ENCODE data around the gene RHOBTB1. TPM values are rescaled to one million over a fixed set of nuclear protein-coding genes. Genes with fewer than 3 reads are reported as not detected.

The RHOBTB1 gene
- total and polyA plus RNA-seq, 2 experiments from 2014 or later = 4.6 to 13.2 TPM

DNA sequence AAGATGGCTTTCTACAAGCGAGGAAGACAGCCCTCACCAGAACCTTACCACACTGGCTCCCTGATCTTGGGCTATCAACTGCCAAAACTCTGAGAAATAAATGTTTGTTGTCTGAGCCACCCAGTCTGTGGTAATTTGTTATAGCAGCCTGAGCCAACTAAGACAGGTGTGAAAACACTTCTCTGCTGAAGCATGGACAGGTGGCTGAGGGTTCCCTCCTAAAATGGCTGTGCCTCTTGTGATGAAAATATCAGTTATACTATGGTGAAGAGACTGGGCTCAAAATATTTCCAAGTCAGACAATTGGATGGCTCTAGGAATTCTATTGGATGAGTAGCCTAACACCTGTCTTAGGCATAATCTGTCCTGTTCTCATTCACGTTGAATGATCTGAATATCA, 87.6 kb downstream of the RHOBTB1 start:
- H2AFZ ChIP-seq = no peak overlapping the region
- no peak overlapping the region for H3K27ac Mint-ChIP-seq
- H3K4me3 ChIP-seq = no peak overlapping the region
- no peak for DNase-seq (ENCODE audit: low spot score)
- no peaks in the 10 kb centered on the region for H3K4me1 Mint-ChIP-seq
- peaks cover 10% of the 10 kb centered on the region; the same call in 1 of the 2 replicates for H3K9me2 ChIP-seq (ENCODE audit: insufficient read depth)
- ATAC-seq = no peak
- H3K36me3 ChIP-seq (ENCODE audit: insufficient read depth) = no peaks in the 10 kb centered on the region
- no peaks in the 10 kb centered on the region for H4K20me1 ChIP-seq (replicated peaks; ENCODE audit: insufficient read depth)
- no peaks in the 10 kb centered on the region for H3F3A ChIP-seq (replicated peaks; ENCODE audit: low read depth)
- H3K9me3 Mint-ChIP-seq = no peaks in the 10 kb centered on the region
- no peak overlapping the region for H3K4me2 ChIP-seq
- no peaks in the 10 kb centered on the region for H3K36me3 Mint-ChIP-seq (ENCODE audit: low read depth)
- no peaks in the 10 kb centered on the region for H3K4me1 ChIP-seq (ENCODE audit: insufficient read depth)
- no peak overlapping the region for H3K27ac ChIP-seq (ENCODE audit: low read depth)
- no peaks in the 10 kb centered on the region for H3K79me2 ChIP-seq (replicated peaks; ENCODE audit: insufficient read depth)
- peaks cover 2% of the 10 kb centered on the region for H3K27me3 Mint-ChIP-seq (ENCODE audit: insufficient read depth, low read depth, poor library complexity)
- H3K4me3 Mint-ChIP-seq = no peak overlapping the region
- TF ChIP-seq, protein P1, sequence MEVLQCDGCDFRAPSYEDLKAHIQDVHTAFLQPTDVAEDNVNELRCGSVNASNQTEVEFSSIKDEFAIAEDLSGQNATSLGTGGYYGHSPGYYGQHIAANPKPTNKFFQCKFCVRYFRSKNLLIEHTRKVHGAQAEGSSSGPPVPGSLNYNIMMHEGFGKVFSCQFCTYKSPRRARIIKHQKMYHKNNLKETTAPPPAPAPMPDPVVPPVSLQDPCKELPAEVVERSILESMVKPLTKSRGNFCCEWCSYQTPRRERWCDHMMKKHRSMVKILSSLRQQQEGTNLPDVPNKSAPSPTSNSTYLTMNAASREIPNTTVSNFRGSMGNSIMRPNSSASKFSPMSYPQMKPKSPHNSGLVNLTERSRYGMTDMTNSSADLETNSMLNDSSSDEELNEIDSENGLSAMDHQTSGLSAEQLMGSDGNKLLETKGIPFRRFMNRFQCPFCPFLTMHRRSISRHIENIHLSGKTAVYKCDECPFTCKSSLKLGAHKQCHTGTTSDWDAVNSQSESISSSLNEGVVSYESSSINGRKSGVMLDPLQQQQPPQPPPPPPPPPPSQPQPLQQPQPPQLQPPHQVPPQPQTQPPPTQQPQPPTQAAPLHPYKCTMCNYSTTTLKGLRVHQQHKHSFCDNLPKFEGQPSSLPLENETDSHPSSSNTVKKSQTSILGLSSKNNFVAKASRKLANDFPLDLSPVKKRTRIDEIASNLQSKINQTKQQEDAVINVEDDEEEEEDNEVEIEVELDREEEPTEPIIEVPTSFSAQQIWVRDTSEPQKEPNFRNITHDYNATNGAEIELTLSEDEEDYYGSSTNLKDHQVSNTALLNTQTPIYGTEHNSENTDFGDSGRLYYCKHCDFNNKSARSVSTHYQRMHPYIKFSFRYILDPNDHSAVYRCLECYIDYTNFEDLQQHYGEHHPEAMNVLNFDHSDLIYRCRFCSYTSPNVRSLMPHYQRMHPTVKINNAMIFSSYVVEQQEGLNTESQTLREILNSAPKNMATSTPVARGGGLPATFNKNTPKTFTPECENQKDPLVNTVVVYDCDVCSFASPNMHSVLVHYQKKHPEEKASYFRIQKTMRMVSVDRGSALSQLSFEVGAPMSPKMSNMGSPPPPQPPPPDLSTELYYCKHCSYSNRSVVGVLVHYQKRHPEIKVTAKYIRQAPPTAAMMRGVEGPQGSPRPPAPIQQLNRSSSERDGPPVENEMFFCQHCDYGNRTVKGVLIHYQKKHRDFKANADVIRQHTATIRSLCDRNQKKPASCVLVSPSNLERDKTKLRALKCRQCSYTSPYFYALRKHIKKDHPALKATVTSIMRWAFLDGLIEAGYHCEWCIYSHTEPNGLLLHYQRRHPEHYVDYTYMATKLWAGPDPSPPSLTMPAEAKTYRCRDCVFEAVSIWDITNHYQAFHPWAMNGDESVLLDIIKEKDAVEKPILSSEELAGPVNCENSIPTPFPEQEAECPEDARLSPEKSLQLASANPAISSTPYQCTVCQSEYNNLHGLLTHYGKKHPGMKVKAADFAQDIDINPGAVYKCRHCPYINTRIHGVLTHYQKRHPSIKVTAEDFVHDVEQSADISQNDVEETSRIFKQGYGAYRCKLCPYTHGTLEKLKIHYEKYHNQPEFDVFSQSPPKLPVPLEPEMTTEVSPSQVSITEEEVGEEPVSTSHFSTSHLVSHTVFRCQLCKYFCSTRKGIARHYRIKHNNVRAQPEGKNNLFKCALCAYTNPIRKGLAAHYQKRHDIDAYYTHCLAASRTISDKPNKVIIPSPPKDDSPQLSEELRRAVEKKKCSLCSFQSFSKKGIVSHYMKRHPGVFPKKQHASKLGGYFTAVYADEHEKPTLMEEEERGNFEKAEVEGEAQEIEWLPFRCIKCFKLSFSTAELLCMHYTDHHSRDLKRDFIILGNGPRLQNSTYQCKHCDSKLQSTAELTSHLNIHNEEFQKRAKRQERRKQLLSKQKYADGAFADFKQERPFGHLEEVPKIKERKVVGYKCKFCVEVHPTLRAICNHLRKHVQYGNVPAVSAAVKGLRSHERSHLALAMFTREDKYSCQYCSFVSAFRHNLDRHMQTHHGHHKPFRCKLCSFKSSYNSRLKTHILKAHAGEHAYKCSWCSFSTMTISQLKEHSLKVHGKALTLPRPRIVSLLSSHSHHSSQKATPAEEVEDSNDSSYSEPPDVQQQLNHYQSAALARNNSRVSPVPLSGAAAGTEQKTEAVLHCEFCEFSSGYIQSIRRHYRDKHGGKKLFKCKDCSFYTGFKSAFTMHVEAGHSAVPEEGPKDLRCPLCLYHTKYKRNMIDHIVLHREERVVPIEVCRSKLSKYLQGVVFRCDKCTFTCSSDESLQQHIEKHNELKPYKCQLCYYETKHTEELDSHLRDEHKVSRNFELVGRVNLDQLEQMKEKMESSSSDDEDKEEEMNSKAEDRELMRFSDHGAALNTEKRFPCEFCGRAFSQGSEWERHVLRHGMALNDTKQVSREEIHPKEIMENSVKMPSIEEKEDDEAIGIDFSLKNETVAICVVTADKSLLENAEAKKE (CRISPR knock-in tag; IDR thresholded peaks at IDR 0.05) = no peak
- TF ChIP-seq POLR2AphosphoS5 (IDR thresholded peaks at IDR 0.05; ENCODE audit: low read depth) (no peak), ZNF114 (CRISPR knock-in tag; IDR thresholded peaks at IDR 0.05) (no peak)
- H3K27me3 ChIP-seq (ENCODE audit: insufficient read depth) = no peaks in the 10 kb centered on the region

- H3K4me3 ChIP-seq = no peak overlapping the region
- no peaks in the 10 kb centered on the region for H4K20me1 ChIP-seq (replicated peaks; ENCODE audit: insufficient read depth)
- no peak for DNase-seq (ENCODE audit: low spot score)
- Mint-ChIP-seq H3K27me3 (ENCODE audit: insufficient read depth, low read depth, poor library complexity) (peaks cover 2% of the 10 kb centered on the region), H3K4me3 (no peak overlapping the region), H3K4me1 (no peaks in the 10 kb centered on the region), H3K9me3 (no peaks in the 10 kb centered on the region), H3K36me3 (ENCODE audit: low read depth) (no peaks in the 10 kb centered on the region), H3K27ac (no peak overlapping the region)
- H3K79me2 ChIP-seq (replicated peaks; ENCODE audit: insufficient read depth) = no peaks in the 10 kb centered on the region
- H3K36me3 ChIP-seq (ENCODE audit: insufficient read depth) = no peaks in the 10 kb centered on the region
- H3K4me1 ChIP-seq (ENCODE audit: insufficient read depth) = no peaks in the 10 kb centered on the region
- no peaks in the 10 kb centered on the region for H3F3A ChIP-seq (replicated peaks; ENCODE audit: low read depth)
- H3K27me3 ChIP-seq (ENCODE audit: insufficient read depth) = no peaks in the 10 kb centered on the region
- no peak overlapping the region for H2AFZ ChIP-seq
- H3K27ac ChIP-seq (ENCODE audit: low read depth) = no peak overlapping the region
- no peak overlapping the region for H3K4me2 ChIP-seq
- no peak for ATAC-seq
- peaks cover 7% of the 10 kb centered on the region; the same call in 1 of the 2 replicates for H3K9me2 ChIP-seq (ENCODE audit: insufficient read depth)
- TF ChIP-seq POLR2AphosphoS5 (IDR thresholded peaks at IDR 0.05; ENCODE audit: low read depth) (no peak), STAT1 (IDR thresholded peaks at IDR 0.05; ENCODE audit: unreplicated experiment) (no peak), REST (IDR thresholded peaks at IDR 0.05; ENCODE audit: unreplicated experiment) (no peak), ZNF114 (CRISPR knock-in tag; IDR thresholded peaks at IDR 0.05) (no peak)
Observed at GRCh38 chr10:60853637-60854036, 90.3 kb downstream of the RHOBTB1 start.

Measured in GM23338 (cell line).